Calu3 (cell line): ENCODE measurements around the gene RELT. TPM values are rescaled to one million over a fixed set of nuclear protein-coding genes. Genes with fewer than 3 reads are reported as not detected.

Experiments
- BruUV-seq: library from RNA; stranded (reverse); fragments of 400-500 nt; replicated peaks from 2 replicates; lab custom pipeline; 2021; lab: Mats Ljungman, UMichigan
- CTCF ChIA-PET: fragments of 300-600 bp; sonication (Branson Sonifier 250); formaldehyde crosslinking; loops from one replicate; lab custom pipeline; 2022; ENCODE audit warnings: antibody characterized with exemption; lab: Charles Lee
- DNase-seq: peaks from one replicate; pipeline ENCODE4 v3.0.0; 2022
- H3K27ac Mint-ChIP-seq: one replicate; pipeline ENCODE4 v1.8.0; 2022; ENCODE audit warnings: mixed read lengths; ENCODE audit not compliant: unreplicated experiment
- H3K27me3 Mint-ChIP-seq: one replicate; pipeline ENCODE4 v1.8.0; 2022; ENCODE audit warnings: mixed read lengths; ENCODE audit not compliant: unreplicated experiment
- H3K36me3 Mint-ChIP-seq: one replicate; pipeline ENCODE4 v1.8.0; 2022; ENCODE audit warnings: mild to moderate bottlenecking, moderate library complexity, mixed read lengths; ENCODE audit not compliant: insufficient read depth, unreplicated experiment
- H3K4me1 Mint-ChIP-seq: one replicate; pipeline ENCODE4 v1.8.0; 2022; ENCODE audit warnings: mild to moderate bottlenecking, low read depth, mixed read lengths; ENCODE audit not compliant: unreplicated experiment
- H3K4me3 Mint-ChIP-seq: one replicate; pipeline ENCODE4 v1.8.0; 2022; ENCODE audit warnings: mild to moderate bottlenecking, low read depth, moderate library complexity, mixed read lengths; ENCODE audit not compliant: unreplicated experiment
- H3K9me3 Mint-ChIP-seq: one replicate; pipeline ENCODE4 v1.8.0; 2022; ENCODE audit warnings: low read depth, mixed read lengths; ENCODE audit not compliant: unreplicated experiment
- intact Hi-C: fragments of 100-400 bp; cut with micrococcal nuclease; formaldehyde crosslinking; loops from one replicate; pipeline ENCODE4 v1.10.0; 2022; ENCODE audit not compliant: unreplicated experiment
- total RNA-seq: library from RNA; stranded (reverse); gene quantifications from 2 replicates; pipeline ENCODE4 v1.2.3, GENCODE V29; 2022
- TF ChIP-seq, protein P1 (sequence below): fragments of 200-600 bp; IDR thresholded peaks from one replicate; pipeline ENCODE4 v1.8.0; 2022; ENCODE audit warnings: antibody characterized with exemption; ENCODE audit not compliant: unreplicated experiment

RELT gene
- total RNA-seq, 1 experiment from 2014 or later = 11.8 TPM

- CTCF ChIA-PET = interaction anchor here (1.0 to 1.1 kb wide), 3 partner anchors 11 to 23 kb away, joined by 3 to 9 read pairs (median 4); no protein-coding TSS in a partner anchor
- TF ChIP-seq, protein P1, sequence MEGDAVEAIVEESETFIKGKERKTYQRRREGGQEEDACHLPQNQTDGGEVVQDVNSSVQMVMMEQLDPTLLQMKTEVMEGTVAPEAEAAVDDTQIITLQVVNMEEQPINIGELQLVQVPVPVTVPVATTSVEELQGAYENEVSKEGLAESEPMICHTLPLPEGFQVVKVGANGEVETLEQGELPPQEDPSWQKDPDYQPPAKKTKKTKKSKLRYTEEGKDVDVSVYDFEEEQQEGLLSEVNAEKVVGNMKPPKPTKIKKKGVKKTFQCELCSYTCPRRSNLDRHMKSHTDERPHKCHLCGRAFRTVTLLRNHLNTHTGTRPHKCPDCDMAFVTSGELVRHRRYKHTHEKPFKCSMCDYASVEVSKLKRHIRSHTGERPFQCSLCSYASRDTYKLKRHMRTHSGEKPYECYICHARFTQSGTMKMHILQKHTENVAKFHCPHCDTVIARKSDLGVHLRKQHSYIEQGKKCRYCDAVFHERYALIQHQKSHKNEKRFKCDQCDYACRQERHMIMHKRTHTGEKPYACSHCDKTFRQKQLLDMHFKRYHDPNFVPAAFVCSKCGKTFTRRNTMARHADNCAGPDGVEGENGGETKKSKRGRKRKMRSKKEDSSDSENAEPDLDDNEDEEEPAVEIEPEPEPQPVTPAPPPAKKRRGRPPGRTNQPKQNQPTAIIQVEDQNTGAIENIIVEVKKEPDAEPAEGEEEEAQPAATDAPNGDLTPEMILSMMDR = no peak
- BruUV-seq = no TSS peak
- H3K36me3 Mint-ChIP-seq = no peaks in the 10 kb centered on the region
- H3K4me3 Mint-ChIP-seq = no peak overlapping the region
- H3K27me3 Mint-ChIP-seq = no peaks in the 10 kb centered on the region
- no peak for DNase-seq
- H3K27ac Mint-ChIP-seq = no peak overlapping the region
- intact Hi-C loops = no loop called here
- no peaks in the 10 kb centered on the region for H3K9me3 Mint-ChIP-seq
- peaks cover 27% of the 10 kb centered on the region for H3K4me1 Mint-ChIP-seq
Measured at GRCh38 chr11:73330569-73331093, 45.6 kb upstream of the RELT start.

- no peak for DNase-seq
- no TSS peak for BruUV-seq
- H3K4me3 Mint-ChIP-seq = no peak overlapping the region
- no peak overlapping the region for H3K27ac Mint-ChIP-seq
- intact Hi-C loops = no loop called here
- no peaks in the 10 kb centered on the region for H3K9me3 Mint-ChIP-seq
- TF ChIP-seq, protein P1 = no peak
- no peaks in the 10 kb centered on the region for H3K36me3 Mint-ChIP-seq
- CTCF ChIA-PET = interaction anchor here (1.0 to 1.1 kb wide), 4 partner anchors 10 to 24 kb away, joined by 3 to 9 read pairs (median 4); no protein-coding TSS in a partner anchor
- no peaks in the 10 kb centered on the region for H3K27me3 Mint-ChIP-seq
- peaks cover 27% of the 10 kb centered on the region for H3K4me1 Mint-ChIP-seq
Measured at GRCh38 chr11:73331138-73331916, 44.9 kb upstream of the RELT start.

DNA sequence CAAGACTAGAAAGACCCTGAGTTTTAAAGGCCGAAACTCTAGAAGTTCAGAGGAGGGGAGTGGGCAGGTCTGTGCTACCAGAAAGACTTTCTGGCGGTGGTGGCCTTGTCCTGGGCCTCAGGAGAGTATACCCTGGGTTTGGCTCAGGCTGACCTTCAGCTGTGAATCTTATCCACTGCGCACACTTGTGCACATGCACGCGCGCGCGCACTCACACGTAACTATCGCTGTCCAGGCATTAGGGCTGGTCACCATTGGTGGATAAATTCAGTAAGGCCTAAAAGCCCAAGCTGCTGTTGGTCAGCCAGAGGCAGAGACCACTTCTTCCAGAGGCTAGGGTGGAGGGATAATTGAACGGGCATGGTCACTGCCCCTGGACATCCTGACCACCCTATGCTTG, 43.0 kb upstream of the RELT start:
- CTCF ChIA-PET = no interaction called here
- H3K9me3 Mint-ChIP-seq = no peaks in the 10 kb centered on the region
- H3K4me3 Mint-ChIP-seq = no peak overlapping the region
- H3K27ac Mint-ChIP-seq = no peak overlapping the region
- no TSS peak for BruUV-seq
- H3K27me3 Mint-ChIP-seq = no peaks in the 10 kb centered on the region
- peaks cover 15% of the 10 kb centered on the region for H3K4me1 Mint-ChIP-seq
- H3K36me3 Mint-ChIP-seq = no peaks in the 10 kb centered on the region
- intact Hi-C loops = no loop called here
- no peak for DNase-seq
- TF ChIP-seq, protein P1 = no peak

DNA sequence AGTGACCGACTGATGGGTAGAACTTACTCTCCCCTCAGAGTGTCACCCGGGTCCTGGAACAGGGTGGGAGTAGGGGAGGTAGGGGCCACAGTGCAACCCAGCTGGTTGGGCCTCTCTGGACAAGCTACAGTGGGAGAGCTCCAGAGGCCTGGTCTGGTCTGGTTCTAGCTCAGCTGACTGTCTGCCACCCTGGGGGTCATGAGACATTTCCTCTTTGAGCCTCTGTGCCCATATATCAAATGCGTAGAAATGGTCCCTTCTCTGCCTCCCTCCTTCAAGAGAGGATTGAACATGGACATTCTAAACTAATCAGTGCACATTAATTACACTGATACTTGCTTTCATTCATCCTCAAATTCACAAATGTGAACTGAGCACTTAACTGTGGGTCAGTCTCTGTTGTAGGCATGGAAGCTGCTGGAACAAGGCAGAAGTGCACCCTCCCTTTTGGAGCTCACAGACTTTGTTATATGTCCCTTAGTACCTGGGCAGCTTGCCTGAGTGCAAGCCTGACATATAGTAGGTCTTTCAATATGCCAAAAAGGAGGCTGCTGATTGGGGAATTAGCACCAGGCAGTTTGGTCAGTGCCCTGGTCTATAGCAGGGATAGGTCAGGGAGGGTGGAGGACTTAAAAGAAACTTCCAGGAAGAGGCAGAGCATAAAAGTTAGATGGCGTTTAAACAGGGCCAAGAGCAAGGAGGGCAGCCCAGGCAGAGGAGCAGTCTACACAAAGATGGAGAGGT, 42.4 kb upstream of the RELT start:
- no TSS peak for BruUV-seq
- no peak overlapping the region for H3K4me3 Mint-ChIP-seq
- TF ChIP-seq, protein P1 = no peak
- H3K27me3 Mint-ChIP-seq = no peaks in the 10 kb centered on the region
- H3K27ac Mint-ChIP-seq = peak overlapping the region; percentile 15
- CTCF ChIA-PET = interaction anchor here (0.8 to 2.4 kb wide), 4 partner anchors 18 to 44 kb away, joined by 3 to 15 read pairs (median 6); partner anchors contain the start of gene ARHGEF17
- intact Hi-C loops = loop anchor here (2.0 kb wide), 1 partner anchor 39 kb away; no protein-coding TSS in a partner anchor
- no peak for DNase-seq
- H3K9me3 Mint-ChIP-seq = no peaks in the 10 kb centered on the region
- H3K4me1 Mint-ChIP-seq = peaks cover 15% of the 10 kb centered on the region
- no peaks in the 10 kb centered on the region for H3K36me3 Mint-ChIP-seq
